ENCODE data around the gene HIRA. TPM values are rescaled to one million over a fixed set of nuclear protein-coding genes. Genes with fewer than 3 reads are reported as not detected.

Gene HIRA
- total RNA-seq, 5 donors from 2014 or later (not counting 1 experiment from before 2014, with no cell fraction given) = 24.4 to 31.4 (median 29.2) TPM

GRCh38 chr22:19470010-19470409 is 38.5 kb upstream of the HIRA start:
- ChIA-PET CTCF (no interaction called here), POLR2A (no interaction called here)
- H3K27ac Mint-ChIP-seq = no peak overlapping the region
- no peaks in the 10 kb centered on the region for H3K27me3 ChIP-seq (replicated peaks in 1 of 2; ENCODE audit: control insufficient read depth in 2 of 2, extremely low read depth in 1 of 2, insufficient read depth in 2 of 2, low read length in 1 of 2)
- H3K9me3 Mint-ChIP-seq = no peaks in the 10 kb centered on the region
- H3K4me3 Mint-ChIP-seq = no peak overlapping the region
- peaks cover 3 to 18% (median 5%) of the 10 kb centered on the region in 3 donors for H3K4me1 Mint-ChIP-seq
- no peak overlapping the region for H3K4me3 ChIP-seq (ENCODE audit: control insufficient read depth in 1 of 2, extremely low read depth in 1 of 2, low read length in 1 of 2)
- H3K36me3 ChIP-seq (ENCODE audit: control insufficient read depth in 2 of 2, extremely low read depth in 1 of 2, insufficient read depth in 1 of 2, low read length in 1 of 2) = peaks cover 38 to 95% of the 10 kb centered on the region in 2 donors
- no peak overlapping the region for H3K27ac ChIP-seq (ENCODE audit: low read length)
- DNase-seq = no peak
- no peaks in the 10 kb centered on the region for H3K9me3 ChIP-seq
- peaks cover 0 to 3% of the 10 kb centered on the region in 2 experiments for H3K4me1 ChIP-seq (ENCODE audit: control insufficient read depth in 1 of 2, extremely low read depth in 1 of 2, insufficient read depth in 2 of 2, low read length in 2 of 2)
- 100% methylated on average over 2 of the region's 2 CpGs for WGBS (ENCODE audit: insufficient coverage)
- H3K27me3 Mint-ChIP-seq = no peaks in the 10 kb centered on the region
- peaks cover 65% of the 10 kb centered on the region for H3K36me3 Mint-ChIP-seq
- no peak for ATAC-seq (replicated peaks in 1 of 4)

GRCh38 chr22:19469421-19469820 is 37.9 kb upstream of the HIRA start:
- DNase-seq (no peak), ATAC-seq (replicated peaks in 1 of 4) (no peak)
- peaks cover 33 to 96% of the 10 kb centered on the region in 2 donors for H3K36me3 ChIP-seq (ENCODE audit: control insufficient read depth in 2 of 2, extremely low read depth in 1 of 2, insufficient read depth in 1 of 2, low read length in 1 of 2)
- no peaks in the 10 kb centered on the region for H3K9me3 ChIP-seq
- H3K27me3 ChIP-seq (replicated peaks in 1 of 2; ENCODE audit: control insufficient read depth in 2 of 2, extremely low read depth in 1 of 2, insufficient read depth in 2 of 2, low read length in 1 of 2) = no peaks in the 10 kb centered on the region
- no peak overlapping the region for H3K4me3 ChIP-seq (ENCODE audit: control insufficient read depth in 1 of 2, extremely low read depth in 1 of 2, low read length in 1 of 2)
- no peak overlapping the region for H3K4me3 Mint-ChIP-seq
- no peaks in the 10 kb centered on the region for H3K27me3 Mint-ChIP-seq
- POLR2A ChIA-PET = no interaction called here
- H3K27ac Mint-ChIP-seq = no peak overlapping the region
- H3K27ac ChIP-seq (ENCODE audit: low read length) = no peak overlapping the region
- CTCF ChIA-PET = no interaction called here
- H3K36me3 Mint-ChIP-seq = peaks cover 70% of the 10 kb centered on the region
- no peaks in the 10 kb centered on the region for H3K4me1 ChIP-seq (ENCODE audit: control insufficient read depth in 1 of 2, extremely low read depth in 1 of 2, insufficient read depth in 2 of 2, low read length in 2 of 2)
- H3K9me3 Mint-ChIP-seq = no peaks in the 10 kb centered on the region
- peaks cover 3 to 18% (median 7%) of the 10 kb centered on the region in 3 donors for H3K4me1 Mint-ChIP-seq
- 96% methylated on average over 7 of the region's 7 CpGs for WGBS (ENCODE audit: insufficient coverage)

- WGBS (ENCODE audit: insufficient coverage) = 92% methylated on average over 2 of the region's 6 CpGs
- Histone ChIP-seq H3K36me3 (ENCODE audit: control insufficient read depth in 2 of 2, extremely low read depth in 1 of 2, insufficient read depth in 1 of 2, low read length in 1 of 2) (peaks cover 31 to 95% of the 10 kb centered on the region in 2 donors), H3K4me1 (ENCODE audit: control insufficient read depth in 1 of 2, extremely low read depth in 1 of 2, insufficient read depth in 2 of 2, low read length in 2 of 2) (no peaks in the 10 kb centered on the region), H3K27me3 (replicated peaks in 1 of 2; ENCODE audit: control insufficient read depth in 2 of 2, extremely low read depth in 1 of 2, insufficient read depth in 2 of 2, low read length in 1 of 2) (no peaks in the 10 kb centered on the region), H3K27ac (ENCODE audit: low read length) (no peak overlapping the region), H3K9me3 (no peaks in the 10 kb centered on the region), H3K4me3 (ENCODE audit: control insufficient read depth in 1 of 2, extremely low read depth in 1 of 2, low read length in 1 of 2) (no peak overlapping the region)
- DNase-seq (no peak), ATAC-seq (replicated peaks in 1 of 4) (no peak)
- no peak overlapping the region for H3K4me3 Mint-ChIP-seq
- peaks cover 65% of the 10 kb centered on the region for H3K36me3 Mint-ChIP-seq
- no peak overlapping the region for H3K27ac Mint-ChIP-seq
- H3K9me3 Mint-ChIP-seq = no peaks in the 10 kb centered on the region
- no peaks in the 10 kb centered on the region for H3K27me3 Mint-ChIP-seq
- peaks cover 3 to 8% (median 7%) of the 10 kb centered on the region in 3 donors for H3K4me1 Mint-ChIP-seq
- CTCF ChIA-PET = no interaction called here
- POLR2A ChIA-PET = no interaction called here
Observed at GRCh38 chr22:19467912-19468311, 36.4 kb upstream of the HIRA start.

- 98% methylated on average over 4 of the region's 9 CpGs for WGBS (ENCODE audit: insufficient coverage)
- Histone ChIP-seq H3K27ac (ENCODE audit: low read length) (no peak overlapping the region), H3K4me1 (ENCODE audit: control insufficient read depth in 1 of 2, extremely low read depth in 1 of 2, insufficient read depth in 2 of 2, low read length in 2 of 2) (no peaks in the 10 kb centered on the region), H3K27me3 (replicated peaks in 1 of 2; ENCODE audit: control insufficient read depth in 2 of 2, extremely low read depth in 1 of 2, insufficient read depth in 2 of 2, low read length in 1 of 2) (no peaks in the 10 kb centered on the region), H3K4me3 (ENCODE audit: control insufficient read depth in 1 of 2, extremely low read depth in 1 of 2, low read length in 1 of 2) (no peak overlapping the region), H3K36me3 (ENCODE audit: control insufficient read depth in 2 of 2, extremely low read depth in 1 of 2, insufficient read depth in 1 of 2, low read length in 1 of 2) (peaks cover 27 to 89% of the 10 kb centered on the region in 2 donors), H3K9me3 (no peaks in the 10 kb centered on the region)
- H3K4me1 Mint-ChIP-seq = peaks cover 3 to 8% (median 6%) of the 10 kb centered on the region in 3 donors
- CTCF ChIA-PET = interaction anchor here in 1 of 2 donors (0.6 kb wide), 1 partner anchor 10 kb away, joined by 3 read pairs; no protein-coding TSS in a partner anchor
- H3K36me3 Mint-ChIP-seq = peaks cover 64% of the 10 kb centered on the region
- no peak overlapping the region for H3K4me3 Mint-ChIP-seq
- ATAC-seq (replicated peaks in 1 of 4) (no peak), DNase-seq (no peak)
- no peak overlapping the region for H3K27ac Mint-ChIP-seq
- H3K27me3 Mint-ChIP-seq = no peaks in the 10 kb centered on the region
- H3K9me3 Mint-ChIP-seq = no peaks in the 10 kb centered on the region
- POLR2A ChIA-PET = interaction anchor here in 1 of 2 donors (0.6 kb wide), 1 partner anchor 592 kb away, joined by 5 read pairs; no protein-coding TSS in a partner anchor
Observed at GRCh38 chr22:19466848-19467752, 35.6 kb upstream of the HIRA start.

GRCh38 chr22:19466126-19466716 is 34.7 kb upstream of the HIRA start:
- Histone ChIP-seq H3K9me3 (no peaks in the 10 kb centered on the region), H3K4me1 (ENCODE audit: control insufficient read depth in 1 of 2, extremely low read depth in 1 of 2, insufficient read depth in 2 of 2, low read length in 2 of 2) (no peaks in the 10 kb centered on the region), H3K27ac (ENCODE audit: low read length) (no peak overlapping the region), H3K27me3 (replicated peaks in 1 of 2; ENCODE audit: control insufficient read depth in 2 of 2, extremely low read depth in 1 of 2, insufficient read depth in 2 of 2, low read length in 1 of 2) (no peaks in the 10 kb centered on the region), H3K4me3 (ENCODE audit: control insufficient read depth in 1 of 2, extremely low read depth in 1 of 2, low read length in 1 of 2) (no peak overlapping the region), H3K36me3 (ENCODE audit: control insufficient read depth in 2 of 2, extremely low read depth in 1 of 2, insufficient read depth in 1 of 2, low read length in 1 of 2) (peaks cover 27 to 85% of the 10 kb centered on the region in 2 donors)
- ATAC-seq (replicated peaks in 1 of 4) (no peak), DNase-seq (no peak)
- WGBS (ENCODE audit: insufficient coverage) = 82% methylated on average over 7 of the region's 14 CpGs
- CTCF ChIA-PET = interaction anchor here (0.6 kb wide), 2 partner anchors 11 to 558 kb away, joined by 3 to 4 read pairs; no protein-coding TSS in a partner anchor
- no peaks in the 10 kb centered on the region for H3K9me3 Mint-ChIP-seq
- peak overlapping the region in 1 of 2 donors; percentile 11 for H3K27ac Mint-ChIP-seq
- H3K4me3 Mint-ChIP-seq = no peak overlapping the region
- peaks cover 55% of the 10 kb centered on the region for H3K36me3 Mint-ChIP-seq
- POLR2A ChIA-PET = interaction anchor here in 1 of 2 donors (0.6 kb wide), 1 partner anchor 593 kb away, joined by 5 read pairs; no protein-coding TSS in a partner anchor
- H3K27me3 Mint-ChIP-seq = no peaks in the 10 kb centered on the region
- peaks cover 3 to 8% (median 6%) of the 10 kb centered on the region in 3 donors for H3K4me1 Mint-ChIP-seq

- no peaks in the 10 kb centered on the region for H3K27me3 Mint-ChIP-seq
- no peak overlapping the region for H3K4me3 Mint-ChIP-seq
- H3K36me3 Mint-ChIP-seq = peaks cover 49% of the 10 kb centered on the region
- no peak for ATAC-seq (replicated peaks in 1 of 4)
- no peak overlapping the region for H3K27ac Mint-ChIP-seq
- Histone ChIP-seq H3K27me3 (replicated peaks in 1 of 2; ENCODE audit: control insufficient read depth in 2 of 2, extremely low read depth in 1 of 2, insufficient read depth in 2 of 2, low read length in 1 of 2) (no peaks in the 10 kb centered on the region), H3K9me3 (no peaks in the 10 kb centered on the region), H3K4me3 (ENCODE audit: control insufficient read depth in 1 of 2, extremely low read depth in 1 of 2, low read length in 1 of 2) (no peak overlapping the region), H3K36me3 (ENCODE audit: control insufficient read depth in 2 of 2, extremely low read depth in 1 of 2, insufficient read depth in 1 of 2, low read length in 1 of 2) (peaks cover 28 to 79% of the 10 kb centered on the region in 2 donors), H3K4me1 (ENCODE audit: control insufficient read depth in 1 of 2, extremely low read depth in 1 of 2, insufficient read depth in 2 of 2, low read length in 2 of 2) (no peaks in the 10 kb centered on the region), H3K27ac (ENCODE audit: low read length) (no peak overlapping the region)
- DNase-seq = no peak
- 100% methylated on average over 1 of the region's 4 CpGs for WGBS (ENCODE audit: insufficient coverage)
- POLR2A ChIA-PET = no interaction called here
- CTCF ChIA-PET = no interaction called here
- H3K9me3 Mint-ChIP-seq = no peaks in the 10 kb centered on the region
- H3K4me1 Mint-ChIP-seq = peaks cover 2 to 8% (median 5%) of the 10 kb centered on the region in 3 donors
Observed at GRCh38 chr22:19464975-19465374, 33.4 kb upstream of the HIRA start.
